Sigmoid colon (tissue), 4 donors: Measurements from ENCODE around the gene PLPPR1.

Experiments used
- CTCF ChIP-seq, 4 experiments: fragments of 450-650 bp in 3 of 4; fragments of 200-600 bp in 1 of 4; IDR thresholded peaks; one replicate each; pipeline ENCODE4 v1.5.1; 2016 to 2019; ENCODE audit warnings: antibody characterized with exemption in 4 of 4, mild to moderate bottlenecking in 3 of 4, moderate library complexity in 2 of 4
- EP300 ChIP-seq, 4 donors: sonication (generic); formaldehyde crosslinking; IDR thresholded peaks; one replicate each; pipeline ENCODE4 v1.6.1; 2017; ENCODE audit warnings: antibody characterized with exemption in 4 of 4
- POLR2A ChIP-seq, 2 donors: fragments of 450-650 bp; IDR thresholded peaks; one replicate each; pipeline ENCODE4 v1.6.1; 2016; ENCODE audit warnings: antibody characterized with exemption in 2 of 2, mild to moderate bottlenecking in 2 of 2, moderate library complexity in 2 of 2
- POLR2AphosphoS5 ChIP-seq, 4 donors: sonication (generic); formaldehyde crosslinking; IDR thresholded peaks; one replicate each; pipeline ENCODE4 v1.6.1; 2017; ENCODE audit warnings: antibody characterized with exemption in 4 of 4

- TF ChIP-seq CTCF (IDR thresholded peaks at IDR 0.05) (no peak), POLR2A (IDR thresholded peaks at IDR 0.05) (no peak), POLR2AphosphoS5 (IDR thresholded peaks at IDR 0.05) (no peak), EP300 (IDR thresholded peaks at IDR 0.05) (no peak)
Measured at GRCh38 chr9:101072259-101072658, 43.7 kb downstream of the PLPPR1 start.
